KMS-11 (cell line): ENCODE data around the gene TMEM208.

Source experiments
- H2AFZ ChIP-seq: fragments of 200-600 bp; sonication (generic); 2 replicates; pipeline ENCODE4 v1.6.1; 2016; ENCODE audit warnings: antibody characterized with exemption, mixed run types, low read depth
- H3K27ac ChIP-seq: fragments of 200-600 bp; sonication (generic); 2 replicates; pipeline ENCODE4 v1.6.1; 2016; ENCODE audit warnings: mild to moderate bottlenecking, mixed run types
- H3K27me3 ChIP-seq: fragments of 200-600 bp; sonication (generic); 2 replicates; pipeline ENCODE4 v1.6.1; 2017; ENCODE audit warnings: mild to moderate bottlenecking, low read depth, mixed run types, moderate library complexity; ENCODE audit not compliant: insufficient read depth
- H3K36me3 ChIP-seq: fragments of 200-600 bp; sonication (generic); 2 replicates; pipeline ENCODE4 v1.6.1; 2017; ENCODE audit warnings: mild to moderate bottlenecking, mixed run types; ENCODE audit not compliant: insufficient read depth
- H3K4me1 ChIP-seq: fragments of 200-600 bp; sonication (generic); 2 replicates; pipeline ENCODE4 v1.6.1; 2016; ENCODE audit warnings: mild to moderate bottlenecking, low read depth, mixed run types; ENCODE audit not compliant: poor library complexity, severe bottlenecking
- H3K4me2 ChIP-seq: fragments of 200-600 bp; sonication (generic); 2 replicates; pipeline ENCODE4 v1.7.0; 2016; ENCODE audit warnings: mild to moderate bottlenecking, mixed run types
- H3K4me3 ChIP-seq: fragments of 200-600 bp; sonication (generic); IDR thresholded peaks from 2 replicates; pipeline ENCODE4 v1.6.1; 2017; ENCODE audit warnings: low read depth, low read length, mixed read lengths; ENCODE audit not compliant: insufficient read depth
- H3K79me2 ChIP-seq: fragments of 200-600 bp; sonication (generic); 2 replicates; pipeline ENCODE4 v1.6.1; 2016; ENCODE audit warnings: low read depth, mixed run types; ENCODE audit not compliant: insufficient read depth
- H3K9ac ChIP-seq: fragments of 200-600 bp; sonication (generic); 2 replicates; pipeline ENCODE4 v1.6.1; 2016; ENCODE audit warnings: mild to moderate bottlenecking, mixed run types
- H4K20me1 ChIP-seq: fragments of 200-600 bp; sonication (generic); 2 replicates; pipeline ENCODE4 v1.6.1; 2016; ENCODE audit warnings: mild to moderate bottlenecking, mixed run types; ENCODE audit not compliant: insufficient read depth
- CTCF ChIP-seq: fragments of 200-600 bp; sonication (generic); conservative IDR thresholded peaks from 2 replicates; pipeline ENCODE4 v1.6.1; 2017; ENCODE audit warnings: low read depth, mild to moderate bottlenecking, antibody characterized with exemption, low read length, moderate library complexity, mixed read lengths

Gene TMEM208

GRCh38 chr16:67213197-67214019 lies 13.5 kb upstream of the TMEM208 start:
- Histone ChIP-seq H3K9ac (no peak overlapping the region), H3K27ac (no peak overlapping the region)

GRCh38 chr16:67215706-67216105 lies 11.2 kb upstream of the TMEM208 start:
- Histone ChIP-seq H3K27ac (no peak overlapping the region), H4K20me1 (no peaks in the 10 kb centered on the region), H3K9ac (no peak overlapping the region), H3K4me3 (no peak overlapping the region), H3K4me2 (no peak overlapping the region), H3K4me1 (no peaks in the 10 kb centered on the region), H3K79me2 (no peaks in the 10 kb centered on the region), H3K36me3 (no peaks in the 10 kb centered on the region), H3K27me3 (no peaks in the 10 kb centered on the region), H2AFZ (no peak overlapping the region)
- no peak for TF ChIP-seq CTCF

More at GRCh38 chr16:67213197-67214019, 13.5 kb upstream of the TMEM208 start:
- Histone ChIP-seq H3K4me3 (no peak overlapping the region), H3K27me3 (no peaks in the 10 kb centered on the region), H2AFZ (no peak overlapping the region), H3K4me1 (no peaks in the 10 kb centered on the region), H3K36me3 (no peaks in the 10 kb centered on the region), H4K20me1 (no peaks in the 10 kb centered on the region), H3K4me2 (no peak overlapping the region), H3K79me2 (no peaks in the 10 kb centered on the region)
- no peak for TF ChIP-seq CTCF

GRCh38 chr16:67216612-67217490 lies 10.1 kb upstream of the TMEM208 start:
- Histone ChIP-seq H3K4me1 (no peaks in the 10 kb centered on the region), H3K79me2 (no peaks in the 10 kb centered on the region), H3K27me3 (no peaks in the 10 kb centered on the region), H3K36me3 (no peaks in the 10 kb centered on the region), H2AFZ (no peak overlapping the region), H4K20me1 (no peaks in the 10 kb centered on the region), H3K4me3 (no peak overlapping the region), H3K9ac (no peak overlapping the region), H3K4me2 (no peak overlapping the region), H3K27ac (no peak overlapping the region)
- TF ChIP-seq CTCF = no peak

GRCh38 chr16:67223992-67224391 lies 2.9 kb upstream of the TMEM208 start:
- no peak overlapping the region for H3K4me2 ChIP-seq
- no peaks in the 10 kb centered on the region for H3K36me3 ChIP-seq
- no peak overlapping the region for H3K9ac ChIP-seq
- no peak overlapping the region for H3K27ac ChIP-seq
- no peak overlapping the region for H3K4me3 ChIP-seq
- no peaks in the 10 kb centered on the region for H4K20me1 ChIP-seq
- TF ChIP-seq CTCF = no peak
- peaks cover 10% of the 10 kb centered on the region for H3K4me1 ChIP-seq
- H2AFZ ChIP-seq = no peak overlapping the region
- H3K79me2 ChIP-seq = peaks cover 16% of the 10 kb centered on the region
- no peaks in the 10 kb centered on the region for H3K27me3 ChIP-seq
